Motor neuron (in vitro differentiated cells): ENCODE results near the gene WDFY2. TPM values are rescaled to one million over a fixed set of nuclear protein-coding genes. Genes with fewer than 3 reads are reported as not detected.

Experiments used
- ATAC-seq, 8 experiments: fragments of 200-7000 bp; cut with Tn5 transposase; replicated peaks in 6 of 8; 2 replicates each; pipeline ENCODE4 v1.8.0; 2021; ENCODE audit warnings: mild to moderate bottlenecking in 8 of 8, moderate library complexity in 8 of 8
- H3K27ac ChIP-seq, 2 donors: fragments of 250-450 bp; sonication (Bioruptor Pico); 2 replicates each; pipeline ENCODE4 v1.9.0; 2021; ENCODE audit warnings: antibody characterized with exemption in 2 of 2, mild to moderate bottlenecking in 2 of 2, moderate library complexity in 1 of 2
- H3K4me1 ChIP-seq, 2 donors: fragments of 250-450 bp; sonication (Bioruptor Pico); replicated peaks in 1 of 2; 2 replicates each; pipeline ENCODE4 v1.6.1; 2021; ENCODE audit warnings: antibody characterized with exemption in 2 of 2, mild to moderate bottlenecking in 2 of 2, moderate library complexity in 1 of 2
- H3K4me3 ChIP-seq, 5 donors: fragments of 250-450 bp; sonication (Bioruptor Pico); 2 replicates each; pipeline ENCODE4 v1.9.0; 2021; ENCODE audit warnings: antibody characterized with exemption in 5 of 5, mild to moderate bottlenecking in 5 of 5, moderate library complexity in 4 of 5
- WGBS, 10 experiments: fragments of 450-650 bp; shearing (Covaris generic); methylation state at CpG; one replicate each; pipeline ENCODE4 v1.0.0; 2022; 5-methylcytosine and 5-hydroxymethylcytosine counted together
- in situ Hi-C, 9 experiments: fragments of 400-800 bp; cut with MboI; loops; one replicate each; pipeline ENCODE4 v1.15.0; 2021; ENCODE audit warnings: low sequenced_read_pairs in 9 of 9, low pct_unique_long_range_greater_than_20kb in 2 of 9; ENCODE audit not compliant: unreplicated experiment in 9 of 9
- total RNA-seq, 8 experiments: library from RNA; unstranded; fragments of 300-600 nt; gene quantifications; 2 replicates each; pipeline versions ENCODE4 v1.2.3 to v1.2.4, GENCODE V29; 2022

The WDFY2 gene
- total RNA-seq, 8 experiments from 2014 or later: 7.0 to 20.5 (median 11.7) TPM

DNA sequence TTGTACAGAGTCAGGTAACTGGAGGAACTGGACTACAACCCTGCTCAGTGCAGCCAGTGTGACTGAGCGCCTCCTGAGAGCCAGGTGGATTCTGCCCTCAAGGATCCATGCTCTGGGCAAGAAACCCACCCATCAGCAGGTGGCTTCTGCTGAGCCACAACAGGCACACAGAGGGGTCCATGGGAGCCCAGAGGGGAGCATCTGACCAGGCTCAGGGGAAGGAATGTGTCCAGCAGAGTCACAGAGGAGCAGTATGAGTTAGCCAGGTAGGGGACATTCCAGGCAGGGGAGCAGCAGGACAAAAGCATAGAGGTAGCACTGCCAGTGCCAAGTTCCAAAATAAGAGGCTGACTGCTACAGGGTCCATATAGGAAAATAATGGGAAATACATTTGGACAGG is 199.8 kb downstream of the WDFY2 start:
- no peak for ATAC-seq
- WGBS, 10 experiments: 100% methylated on average over 1 of the region's 1 CpG; no CpG with 5 or more reads in 8 of the 10 experiments

DNA sequence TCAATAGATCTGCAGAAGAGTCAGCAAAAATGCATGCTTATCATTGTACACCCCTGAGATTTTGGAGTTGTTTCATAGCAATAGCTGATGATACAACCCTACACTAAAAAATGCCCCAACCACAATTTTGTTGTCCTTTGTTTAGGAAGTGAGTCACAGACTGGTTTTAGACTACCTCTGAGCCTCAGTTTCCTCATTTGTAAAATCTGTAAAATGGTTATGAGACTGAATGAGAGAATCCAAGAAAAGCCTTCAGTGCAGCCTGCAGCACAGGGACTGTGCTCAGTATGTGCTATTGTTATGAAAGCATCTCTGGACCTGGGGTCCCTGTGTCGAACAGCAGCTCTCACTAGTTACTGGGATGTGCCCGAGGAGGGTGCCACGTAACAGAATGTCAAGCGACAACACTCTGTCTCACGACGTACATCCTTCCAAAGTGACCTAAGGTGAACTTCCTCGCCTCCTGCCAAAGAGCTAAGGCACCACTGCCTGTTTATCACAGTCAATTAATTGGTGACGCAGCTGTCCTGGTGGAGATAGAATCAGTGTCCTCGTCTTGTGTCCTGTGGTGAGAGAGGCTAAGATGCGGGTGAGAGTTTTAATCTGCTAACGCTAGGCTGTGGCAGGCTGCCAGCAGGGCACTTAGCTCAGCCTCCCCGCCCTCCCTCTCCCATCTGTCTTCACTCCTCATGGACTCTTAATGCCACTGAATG is 201.6 kb downstream of the WDFY2 start:
- ATAC-seq: peak; percentile 66 to 95 (median 92)
- Histone ChIP-seq H3K4me3 (no peak overlapping the region), H3K4me1 (peaks cover 22 to 23% of the 10 kb centered on the region in 2 donors), H3K27ac (peak overlapping the region; percentile 68 to 80)
- in situ Hi-C loops: loop anchor here in 2 of 9 experiments (25.0 kb wide), 1 partner anchor 349 kb away; no protein-coding TSS in a partner anchor
- WGBS, 10 experiments: 0 to 80% (median 40%) methylated on average over 1 to 10 of the region's 12 CpGs; no CpG with 5 or more reads in 1 of the 10 experiments

More for the DNA sequence above, 199.8 kb downstream of the WDFY2 start:
- Histone ChIP-seq H3K4me1 (peaks cover 22 to 23% of the 10 kb centered on the region in 2 donors), H3K4me3 (no peak overlapping the region), H3K27ac (no peak overlapping the region)
- in situ Hi-C loops: loop anchor here in 2 of 9 experiments (25.0 kb wide), 1 partner anchor 347 kb away; no protein-coding TSS in a partner anchor

DNA sequence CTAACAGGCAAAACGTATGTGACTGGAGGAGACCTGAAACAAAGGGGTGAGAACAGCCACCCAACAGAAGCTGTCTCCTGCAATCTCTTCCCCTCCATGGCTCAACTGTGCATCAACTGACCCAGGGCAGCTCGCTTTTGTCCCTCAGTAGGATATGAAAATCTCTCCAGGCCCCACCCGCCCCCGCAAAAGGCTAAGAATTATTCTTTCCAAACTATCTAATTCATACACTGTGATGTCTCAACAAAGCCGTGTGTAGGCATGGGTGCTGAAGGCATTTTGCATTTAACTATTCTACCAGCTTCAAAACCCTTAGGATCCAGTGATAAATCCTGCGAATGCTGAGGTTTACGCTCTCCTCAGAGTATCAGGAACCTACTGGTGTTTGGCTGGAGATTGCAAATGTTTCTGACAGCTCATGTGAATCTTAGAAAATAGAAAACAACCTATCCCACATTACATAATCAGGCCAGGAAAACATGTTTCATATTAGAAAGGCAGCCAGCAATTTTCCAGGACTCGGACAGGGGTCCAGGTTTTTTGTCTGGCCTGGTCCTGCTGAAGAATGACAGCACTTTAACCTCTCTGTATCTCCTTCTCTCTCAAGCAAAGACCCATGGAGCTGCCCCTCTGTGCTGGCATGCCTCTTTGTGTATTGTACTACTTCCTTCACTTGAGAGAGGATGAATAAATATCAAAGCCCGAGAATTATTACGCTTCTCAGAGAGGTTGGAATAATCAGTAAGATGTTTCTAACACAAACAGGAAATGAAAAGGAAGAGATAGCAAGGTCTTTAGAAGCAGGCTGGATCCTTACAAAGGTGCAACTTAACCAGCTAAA is 202.4 kb downstream of the WDFY2 start:
- 20 to 100% (median 60%) methylated on average over 1 to 10 of the region's 10 CpGs; no CpG with 5 or more reads in 2 of the 10 experiments for WGBS, 10 experiments
- Histone ChIP-seq H3K27ac (peak overlapping the region; percentile 68 to 80), H3K4me1 (peaks cover 22 to 23% of the 10 kb centered on the region in 2 donors), H3K4me3 (no peak overlapping the region)
- peak in 3 of 8 experiments; percentile 12 to 41 (median 24) for ATAC-seq
- in situ Hi-C loops: loop anchor here in 2 of 9 experiments (25.0 kb wide), 1 partner anchor 349 kb away; no protein-coding TSS in a partner anchor

DNA sequence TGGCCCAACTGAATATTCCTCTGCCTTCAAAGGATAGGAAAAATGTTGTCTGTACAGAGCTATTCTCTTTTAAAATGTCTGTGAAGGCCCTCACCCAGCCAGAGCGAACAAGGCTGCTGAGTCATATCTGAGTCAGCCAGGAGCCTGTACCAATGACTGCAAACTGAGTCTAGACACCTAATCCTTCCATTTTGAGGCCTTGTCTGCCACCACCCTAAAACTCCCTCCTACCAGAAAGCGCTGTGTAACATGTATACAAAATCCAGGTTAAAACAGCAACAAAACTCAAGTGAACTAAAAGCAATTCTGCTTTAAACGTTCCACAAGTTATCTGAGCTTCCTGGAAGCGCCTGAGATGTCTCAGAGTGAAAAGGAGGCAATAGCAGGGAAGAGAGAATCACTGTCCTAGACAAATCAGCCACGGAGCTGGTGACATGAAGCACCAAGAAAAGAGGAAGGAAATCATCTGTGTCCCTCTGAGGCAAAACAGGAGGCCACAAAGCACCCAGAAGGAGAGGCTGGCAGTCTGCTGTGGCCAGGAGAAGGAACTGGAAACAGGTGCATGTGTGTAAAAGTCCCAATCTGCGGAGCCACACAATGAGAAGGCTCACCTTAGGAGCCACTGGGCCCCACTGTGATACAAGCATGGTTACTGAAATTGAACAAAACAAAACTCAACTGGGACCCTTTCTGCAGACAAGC is 209.5 kb downstream of the WDFY2 start:
- WGBS, 10 experiments: 33 to 93% (median 83%) methylated on average over 3 to 5 of the region's 6 CpGs; no CpG with 5 or more reads in 1 of the 10 experiments
- in situ Hi-C loops: loop anchor here in 2 of 9 experiments (25.0 kb wide), 1 partner anchor 356 kb away; no protein-coding TSS in a partner anchor
- peak; percentile 50 to 99 (median 72) for ATAC-seq
- H3K27ac ChIP-seq: no peak overlapping the region
- peaks cover 21 to 25% of the 10 kb centered on the region in 2 donors for H3K4me1 ChIP-seq
- no peak overlapping the region for H3K4me3 ChIP-seq

DNA sequence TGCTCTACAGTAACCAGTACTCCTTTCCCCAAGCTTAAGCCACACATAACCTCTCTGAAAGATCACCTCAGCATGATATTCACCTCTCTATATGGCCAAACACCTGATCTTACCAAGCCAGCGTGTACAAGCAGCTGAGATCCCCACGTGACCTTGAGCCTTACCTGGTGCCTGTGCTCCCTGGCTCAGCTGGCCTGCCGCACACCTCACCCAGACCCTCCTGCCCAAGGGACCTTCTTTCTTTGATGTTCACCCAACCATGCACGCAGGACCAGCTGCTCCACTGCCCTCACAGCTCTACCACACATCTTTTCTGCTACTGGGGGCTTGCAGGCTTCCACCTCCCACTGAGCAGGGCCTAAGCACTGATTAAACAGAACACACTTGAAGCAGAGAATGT is 210.7 kb downstream of the WDFY2 start:
- no peak overlapping the region for H3K27ac ChIP-seq
- H3K4me3 ChIP-seq: no peak overlapping the region
- ATAC-seq: no peak
- in situ Hi-C loops: loop anchor here in 2 of 9 experiments (25.0 kb wide), 1 partner anchor 358 kb away; no protein-coding TSS in a partner anchor
- peaks cover 21 to 25% of the 10 kb centered on the region in 2 donors for H3K4me1 ChIP-seq
- 80 to 100% (median 91%) methylated on average over 1 to 2 of the region's 4 CpGs; no CpG with 5 or more reads in 4 of the 10 experiments for WGBS, 10 experiments

DNA sequence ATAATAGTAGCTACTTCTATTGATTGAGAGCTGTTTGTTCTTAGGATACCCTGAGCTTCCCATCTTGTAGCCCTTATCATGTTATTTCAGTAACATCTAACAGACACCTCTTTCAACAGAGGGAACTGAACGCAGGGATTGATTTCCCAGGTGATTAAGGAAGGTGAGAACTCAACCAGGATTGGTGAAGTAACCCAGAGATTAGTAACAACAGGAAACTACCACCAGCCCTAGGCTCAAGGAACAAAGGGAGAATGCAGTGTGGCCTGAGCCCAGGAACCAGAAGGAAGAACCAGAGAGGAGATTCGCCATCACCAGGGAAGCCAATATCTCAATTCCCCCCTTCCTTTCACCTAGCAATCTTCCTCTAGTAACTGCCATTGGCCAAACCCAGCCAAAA is 211.2 kb downstream of the WDFY2 start:
- no peak for ATAC-seq
- Histone ChIP-seq H3K27ac (no peak overlapping the region), H3K4me1 (peaks cover 21 to 25% of the 10 kb centered on the region in 2 donors), H3K4me3 (no peak overlapping the region)
- in situ Hi-C loops: loop anchor here in 2 of 9 experiments (25.0 kb wide), 1 partner anchor 358 kb away; no protein-coding TSS in a partner anchor
- WGBS, 10 experiments: 20 to 100% (median 93%) methylated on average over 1 to 2 of the region's 2 CpGs; no CpG with 5 or more reads in 2 of the 10 experiments

DNA sequence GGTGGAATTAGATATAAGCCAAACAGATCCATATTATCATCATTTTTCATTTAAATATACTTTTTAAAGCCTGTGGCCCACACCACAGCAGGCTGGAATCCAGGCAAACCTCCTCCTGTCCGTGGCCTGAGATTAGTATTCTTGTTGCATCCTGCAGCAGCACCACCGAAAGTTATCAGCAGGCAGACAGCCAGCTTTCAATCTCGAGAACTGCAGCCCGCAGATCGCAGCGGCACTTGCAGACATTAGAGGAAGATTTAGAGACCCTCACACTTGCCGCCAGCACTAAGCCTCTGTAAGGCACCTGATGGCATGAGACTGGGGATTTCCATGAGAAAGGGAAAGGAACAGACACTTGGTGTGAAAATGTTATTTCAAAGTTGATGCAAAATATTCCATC is 212.3 kb downstream of the WDFY2 start:
- in situ Hi-C loops: loop anchor here in 2 of 9 experiments (25.0 kb wide), 1 partner anchor 359 kb away; no protein-coding TSS in a partner anchor
- peaks cover 24 to 27% of the 10 kb centered on the region in 2 donors for H3K4me1 ChIP-seq
- 77 to 96% (median 87%) methylated on average over 2 to 7 of the region's 7 CpGs; no CpG with 5 or more reads in 4 of the 10 experiments for WGBS, 10 experiments
- no peak for ATAC-seq
- no peak overlapping the region for H3K27ac ChIP-seq
- H3K4me3 ChIP-seq: no peak overlapping the region

DNA sequence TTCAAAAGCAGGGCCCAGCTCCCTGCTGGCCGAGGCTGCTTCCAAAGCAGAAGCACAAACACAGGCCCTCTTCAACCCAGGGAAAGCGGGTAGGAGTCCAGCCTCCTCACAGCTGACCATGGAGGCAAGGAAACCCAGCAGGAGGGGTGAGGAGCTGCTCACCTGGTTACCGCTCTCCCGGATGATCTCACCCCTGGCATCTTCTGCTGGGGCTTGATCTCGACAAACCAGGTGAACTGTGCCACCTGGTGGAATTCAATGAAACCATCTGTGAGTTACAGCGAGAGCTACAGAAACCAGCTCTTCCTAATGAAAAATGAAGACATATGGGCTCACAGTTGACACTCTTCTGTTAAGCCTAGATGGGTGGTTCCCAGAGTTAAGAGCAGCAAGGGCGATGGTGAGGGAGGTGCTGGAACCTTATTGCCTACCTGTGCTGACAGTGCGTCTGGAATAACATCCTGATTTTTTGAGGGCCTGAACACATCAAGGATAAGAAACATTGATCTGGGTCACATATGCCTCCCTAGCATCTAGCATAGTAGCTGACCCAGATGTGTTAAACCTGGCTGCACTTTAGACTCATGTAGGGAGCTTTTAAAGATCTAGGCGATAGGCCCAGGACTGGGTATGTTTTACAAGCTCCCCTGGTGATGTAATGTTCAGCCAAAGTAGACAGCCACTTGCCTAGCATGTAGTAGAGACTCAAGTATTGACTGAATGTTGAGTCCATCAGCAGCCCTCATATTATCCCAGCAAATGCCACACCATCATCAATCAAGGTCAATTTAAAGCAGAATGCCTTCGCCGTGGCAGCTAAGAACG is 213.6 kb downstream of the WDFY2 start:
- peak; percentile 21 to 82 (median 71) for ATAC-seq
- Histone ChIP-seq H3K4me1 (peaks cover 33 to 37% of the 10 kb centered on the region in 2 donors), H3K27ac (no peak overlapping the region), H3K4me3 (no peak overlapping the region)
- in situ Hi-C loops: loop anchor here in 2 of 9 experiments (25.0 kb wide), 1 partner anchor 361 kb away; no protein-coding TSS in a partner anchor
- 70 to 93% (median 80%) methylated on average over 1 to 5 of the region's 12 CpGs; no CpG with 5 or more reads in 3 of the 10 experiments for WGBS, 10 experiments

DNA sequence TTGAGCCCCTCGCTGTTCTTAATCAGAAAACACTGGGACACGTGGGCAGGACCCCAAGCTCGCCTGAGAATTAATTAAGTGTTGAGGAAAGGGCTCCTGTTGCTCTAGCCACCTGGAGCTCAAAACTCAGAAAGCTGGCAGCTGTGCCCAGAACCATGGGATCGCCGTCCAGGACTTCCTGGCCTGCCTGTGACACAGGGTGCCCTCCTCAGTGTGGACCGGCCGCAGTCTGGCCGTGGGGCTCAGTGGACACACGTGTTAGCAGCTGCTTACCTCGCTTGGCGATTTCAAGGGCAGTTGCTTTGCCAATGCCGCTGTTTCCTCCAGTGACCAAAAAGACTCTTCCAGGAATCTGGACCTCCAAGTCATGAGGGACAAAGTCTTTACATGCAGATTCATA is 215.0 kb downstream of the WDFY2 start:
- in situ Hi-C loops: loop anchor here in 2 of 9 experiments (25.0 kb wide), 1 partner anchor 362 kb away; no protein-coding TSS in a partner anchor
- peaks cover 37 to 41% of the 10 kb centered on the region in 2 donors for H3K4me1 ChIP-seq
- WGBS, 10 experiments: 40 to 94% (median 76%) methylated on average over 1 to 10 of the region's 12 CpGs; no CpG with 5 or more reads in 3 of the 10 experiments
- no peak overlapping the region for H3K27ac ChIP-seq
- no peak for ATAC-seq
- no peak overlapping the region for H3K4me3 ChIP-seq

DNA sequence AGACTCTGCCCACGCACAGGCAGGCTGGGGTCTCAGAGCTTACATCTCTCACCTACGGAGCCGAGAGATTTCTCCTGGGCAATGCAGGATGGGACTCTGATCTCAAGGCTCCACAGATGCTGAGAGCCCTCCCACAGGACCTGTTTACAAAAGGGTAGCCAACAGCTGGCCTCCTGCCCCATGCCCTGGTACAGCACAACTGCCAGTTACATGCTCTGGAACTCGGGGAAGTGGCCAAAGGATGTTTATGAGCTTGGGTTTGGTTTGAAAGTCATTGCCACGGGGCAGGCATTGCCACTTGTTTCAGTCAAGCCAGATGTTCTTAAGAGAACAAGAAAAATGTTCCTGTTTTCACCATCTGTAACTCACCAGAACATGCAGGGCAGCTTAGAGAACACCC is 216.2 kb downstream of the WDFY2 start:
- 40 to 100% (median 100%) methylated on average over 1 to 3 of the region's 5 CpGs; no CpG with 5 or more reads in 4 of the 10 experiments for WGBS, 10 experiments
- H3K4me3 ChIP-seq: no peak overlapping the region
- in situ Hi-C loops: loop anchor here in 3 of 9 experiments (25.0 kb wide), 1 partner anchor 337 kb away; the partner anchor contains the start of gene NEK5 (in 3 of the 3)
- ATAC-seq: no peak
- H3K4me1 ChIP-seq: peaks cover 45 to 47% of the 10 kb centered on the region in 2 donors
- H3K27ac ChIP-seq: no peak overlapping the region

DNA sequence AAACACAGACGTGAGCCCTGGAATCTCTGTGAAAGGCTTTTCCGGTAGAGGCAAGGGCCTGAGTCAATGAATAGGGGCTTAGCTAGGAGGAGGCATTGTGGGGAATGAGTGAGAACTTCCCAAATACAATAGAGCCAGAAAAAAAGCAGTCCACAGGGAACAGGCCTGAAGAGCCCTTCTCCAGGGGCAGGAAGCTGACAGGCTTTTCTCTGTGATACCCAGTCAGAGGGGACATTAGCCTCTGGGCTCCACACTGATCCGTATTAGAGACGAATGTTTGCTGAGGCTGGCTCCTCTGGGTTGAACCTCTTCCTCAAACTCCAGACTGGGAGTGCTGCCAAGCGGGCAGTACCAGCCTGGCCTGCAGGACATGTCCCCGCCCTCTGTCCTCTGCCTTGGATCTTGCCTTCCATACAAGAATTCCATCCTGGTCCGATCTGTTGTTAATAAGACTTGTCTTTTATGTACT is 217.4 kb downstream of the WDFY2 start:
- no peak overlapping the region for H3K4me3 ChIP-seq
- in situ Hi-C loops: loop anchor here in 3 of 9 experiments (25.0 kb wide), 1 partner anchor 336 kb away; the partner anchor contains the start of gene NEK5 (in 3 of the 3)
- 0 to 100% (median 49%) methylated on average over 1 to 6 of the region's 7 CpGs; no CpG with 5 or more reads in 2 of the 10 experiments for WGBS, 10 experiments
- ATAC-seq: peak in 1 of 8 experiments; percentile 0
- H3K27ac ChIP-seq: no peak overlapping the region
- peaks cover 47 to 57% of the 10 kb centered on the region in 2 donors for H3K4me1 ChIP-seq
